Thyroid gland (tissue), 4 donors: ENCODE data around the gene PTPRG.

Source experiments
- CTCF ChIP-seq, 6 experiments: fragments of 200-600 bp in 3 of 6; fragments of 450-650 bp in 3 of 6; sonication (generic) in 3 of 6; IDR thresholded peaks; one replicate each; pipeline ENCODE4 v1.5.1; 2016 to 2019; ENCODE audit warnings: antibody characterized with exemption in 6 of 6, mild to moderate bottlenecking in 2 of 6, inconsistent platforms in 1 of 6, moderate library complexity in 1 of 6
- POLR2A ChIP-seq, 2 donors: fragments of 450-650 bp; IDR thresholded peaks; one replicate each; pipeline ENCODE4 v1.6.1; 2017; ENCODE audit warnings: antibody characterized with exemption in 2 of 2, mild to moderate bottlenecking in 2 of 2, moderate library complexity in 1 of 2

GRCh38 chr3:61778095-61778494, 216.7 kb downstream of the PTPRG start:
- no peak for TF ChIP-seq CTCF (IDR thresholded peaks at IDR 0.05)
- no peak for TF ChIP-seq POLR2A (IDR thresholded peaks at IDR 0.05)
